ENCODE results near the gene NRDE2. TPM values are rescaled to one million over a fixed set of nuclear protein-coding genes. Genes with fewer than 3 reads are reported as not detected.
"Not testable (repeated sequence)": the region's sequence is repeated elsewhere in the genome, so short reads cannot be mapped to it uniquely, and the experiment has no call there.

The NRDE2 gene
- total RNA-seq, 2 donors from 2014 or later = 13.5 to 16.8 TPM

DNA sequence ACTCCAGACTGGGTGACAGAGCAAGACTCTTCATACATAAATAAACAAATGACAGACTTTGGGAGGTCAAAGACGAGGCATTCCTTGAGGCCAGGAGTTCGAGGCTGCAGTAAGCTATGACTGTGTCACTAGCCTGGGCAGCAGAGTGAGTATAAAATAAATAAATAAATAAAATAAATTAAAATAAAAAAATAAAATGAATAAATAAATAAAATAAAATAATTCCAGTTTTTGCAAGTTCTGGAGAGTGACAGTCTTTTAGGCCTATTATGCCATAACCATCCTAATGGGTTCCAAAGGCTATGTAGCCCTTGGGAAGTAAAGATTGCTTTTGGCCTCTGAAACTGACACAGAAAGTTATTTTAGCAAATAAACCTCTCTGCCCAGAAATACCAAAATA lies 16.5 kb upstream of the NRDE2 start:
- DNase-seq (ENCODE audit: low spot score) = no peak
- intact Hi-C loops (cut with DNase I) = no loop called here

DNA sequence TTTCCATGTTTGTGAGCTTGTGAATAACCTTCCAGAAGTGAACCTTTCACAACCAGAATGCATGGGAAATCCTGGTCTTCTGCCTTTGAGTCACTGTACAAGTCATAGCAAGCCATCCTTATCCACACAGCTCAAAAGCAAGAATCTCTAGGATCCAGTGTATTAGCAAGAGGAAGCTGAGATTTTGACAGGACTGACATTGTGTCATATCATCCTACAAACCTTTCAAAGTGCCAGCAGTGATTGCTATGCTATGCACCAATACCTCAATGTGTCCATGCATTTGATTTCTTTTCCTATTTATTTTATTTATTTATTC lies 13.5 kb upstream of the NRDE2 start:
- intact Hi-C loops (cut with DNase I) = no loop called here
- DNase-seq (ENCODE audit: low spot score) = no peak

DNA sequence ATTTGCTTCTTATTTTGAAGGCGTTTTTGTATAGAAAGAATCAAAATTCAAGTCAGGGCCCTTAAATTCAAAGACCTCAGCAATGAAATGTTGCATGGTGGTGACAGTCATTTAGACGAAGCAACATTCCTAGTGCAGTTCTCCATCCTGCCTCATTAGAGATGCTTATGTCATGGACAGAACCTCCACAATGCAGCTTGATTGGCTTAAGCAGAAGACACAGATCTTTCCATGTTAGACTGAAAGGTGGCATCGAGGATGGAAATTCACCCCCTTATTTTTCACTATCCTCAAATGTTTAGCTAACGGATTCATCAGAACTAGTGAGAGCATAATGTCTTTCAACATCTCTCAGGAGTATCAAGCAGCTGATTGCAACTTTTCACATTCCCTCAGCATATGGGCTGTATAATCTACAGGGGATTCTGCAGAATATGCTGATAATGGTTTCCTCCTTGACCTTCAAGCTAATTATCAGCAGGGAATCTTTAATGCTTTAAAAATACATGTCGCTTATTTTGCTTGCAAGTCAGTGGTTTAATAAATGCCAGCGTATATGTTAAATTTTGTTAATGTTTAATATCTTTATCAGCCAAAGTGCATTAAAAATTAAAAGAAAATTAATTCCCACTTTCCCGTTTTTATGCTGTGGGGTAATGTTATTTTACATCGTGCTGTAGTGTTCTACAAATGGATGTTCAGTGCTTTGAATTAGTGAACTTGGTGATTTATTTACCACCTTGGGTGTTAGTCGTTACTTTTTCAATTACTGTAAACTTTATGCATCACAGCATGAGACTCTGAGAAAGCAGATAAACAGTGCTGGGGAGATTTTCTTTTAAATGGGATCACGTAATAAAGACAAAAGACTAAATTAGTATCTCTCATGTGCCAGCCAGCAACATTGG lies 12.8 kb upstream of the NRDE2 start:
- no peak for DNase-seq (ENCODE audit: low spot score)
- intact Hi-C loops (cut with DNase I) = no loop called here

DNA sequence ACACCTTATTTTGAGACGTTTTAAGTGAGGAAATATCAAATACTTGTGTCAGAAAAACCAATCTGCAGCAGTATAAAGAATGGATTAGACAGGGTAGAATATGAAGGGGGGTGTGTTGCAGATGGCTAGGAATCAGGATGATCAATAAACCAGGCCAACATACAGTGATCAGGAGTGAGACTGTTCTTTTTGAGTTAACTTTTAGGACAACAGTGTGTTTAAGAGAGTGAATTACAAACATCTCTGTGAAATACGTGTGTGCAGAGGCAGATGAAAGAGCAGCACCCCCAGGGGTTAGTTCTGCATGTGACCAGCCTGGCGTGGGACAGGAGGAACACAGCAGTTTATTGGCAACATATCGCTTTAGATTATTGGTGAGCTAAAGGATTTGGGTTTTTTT lies 10.6 kb upstream of the NRDE2 start:
- intact Hi-C loops (cut with DNase I) = no loop called here
- no peak for DNase-seq (ENCODE audit: low spot score)

DNA sequence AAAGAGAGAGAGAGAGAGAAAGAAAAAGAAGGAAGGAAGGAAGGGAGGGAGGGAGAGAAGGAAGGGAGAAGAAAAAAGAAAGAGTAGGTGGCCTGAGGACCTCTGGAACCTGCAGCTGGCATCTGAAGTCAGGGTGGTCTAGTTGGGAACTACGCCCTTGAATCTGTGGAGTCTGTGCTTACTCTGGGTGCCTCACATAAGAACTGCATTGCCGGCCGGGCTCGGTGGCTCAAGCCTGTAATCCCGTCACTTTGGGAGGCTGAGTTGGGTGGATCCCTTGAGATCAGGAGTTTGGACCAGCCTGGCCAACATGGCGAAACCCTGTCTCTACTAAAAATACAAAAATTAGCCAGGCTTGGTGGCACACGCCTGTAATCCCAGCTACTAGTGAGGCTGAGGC lies 10.0 kb upstream of the NRDE2 start:
- DNase-seq (ENCODE audit: low spot score) = no peak
- intact Hi-C loops (cut with DNase I) = no loop called here

DNA sequence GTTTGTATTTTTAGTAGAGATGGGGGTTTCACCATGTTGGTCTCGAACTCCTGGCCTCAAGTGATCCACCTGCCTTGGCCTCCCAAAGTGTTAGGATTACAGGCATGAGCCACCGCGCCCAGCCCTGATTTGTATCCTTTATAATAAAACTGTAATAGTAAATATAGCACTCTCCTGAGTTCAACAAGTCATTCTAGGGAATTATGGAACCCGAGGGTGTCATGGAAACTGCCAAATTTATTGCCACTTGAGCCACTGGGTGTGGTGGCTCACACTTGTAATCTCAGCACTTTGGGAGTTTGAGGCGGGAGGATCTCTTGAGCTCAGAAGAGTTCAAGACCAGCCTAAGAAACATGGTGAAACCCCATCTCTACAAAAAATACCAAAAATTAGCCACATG lies 9.5 kb upstream of the NRDE2 start:
- intact Hi-C loops (cut with DNase I); DNase-seq (ENCODE audit: low spot score): not testable (repeated sequence)

DNA sequence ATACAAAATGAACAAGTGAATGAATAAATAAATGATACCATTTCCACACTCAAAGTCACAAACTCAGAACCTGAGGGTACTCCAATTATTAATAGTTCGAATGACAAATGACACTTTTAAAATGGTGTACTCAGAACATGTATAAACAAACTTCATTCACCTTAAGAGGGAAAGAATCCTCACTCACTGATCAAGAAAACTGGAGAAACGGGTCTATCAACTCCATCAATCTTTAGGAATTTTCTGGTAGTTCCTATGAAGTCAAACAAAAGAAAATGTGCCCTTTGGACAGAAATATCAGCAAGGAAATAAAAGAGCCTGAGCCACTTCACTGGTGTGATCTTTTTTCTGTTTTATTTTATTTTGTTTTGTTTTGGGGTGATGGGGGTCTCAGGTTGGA lies 5.2 kb upstream of the NRDE2 start:
- intact Hi-C loops (cut with DNase I) = no loop called here
- DNase-seq (ENCODE audit: low spot score) = no peak

DNA sequence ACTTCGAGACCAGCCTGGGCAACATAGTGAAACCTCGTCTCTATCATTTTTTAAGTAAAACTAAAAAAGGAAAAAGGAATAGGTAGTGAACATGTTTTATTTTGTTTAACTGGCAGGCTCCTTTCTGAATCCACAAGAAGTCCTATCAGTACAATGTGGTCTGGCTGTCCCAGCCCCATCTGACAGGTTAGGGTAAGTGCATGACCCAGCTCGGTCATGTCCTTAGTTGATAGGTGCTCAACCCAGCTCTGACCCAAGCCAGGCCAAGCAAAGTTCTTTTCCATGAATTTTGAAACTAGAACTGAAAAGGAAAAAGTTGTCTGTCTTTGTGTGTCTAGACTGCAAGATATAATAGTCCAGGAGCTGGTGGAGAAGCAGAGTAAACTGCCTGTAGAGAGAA lies 4.7 kb upstream of the NRDE2 start:
- intact Hi-C loops (cut with DNase I) = no loop called here
- no peak for DNase-seq (ENCODE audit: low spot score)

DNA sequence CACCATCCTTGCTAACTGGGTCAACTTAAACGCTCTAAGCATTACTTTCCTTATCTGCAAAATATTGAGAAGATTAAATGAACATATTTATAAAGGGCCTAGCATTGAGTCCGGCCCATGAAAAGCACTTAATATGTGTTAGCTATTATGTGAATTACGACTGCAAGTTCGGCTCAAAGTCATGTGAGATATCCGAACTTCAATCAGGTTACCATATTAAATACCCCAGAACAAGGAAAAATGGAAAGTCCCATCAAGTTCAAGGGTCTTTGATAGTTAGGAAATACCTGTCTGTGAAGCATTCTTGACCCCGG lies 487 bp upstream of the NRDE2 start:
- intact Hi-C loops (cut with DNase I) = no loop called here
- DNase-seq (ENCODE audit: low spot score) = no peak

DNA sequence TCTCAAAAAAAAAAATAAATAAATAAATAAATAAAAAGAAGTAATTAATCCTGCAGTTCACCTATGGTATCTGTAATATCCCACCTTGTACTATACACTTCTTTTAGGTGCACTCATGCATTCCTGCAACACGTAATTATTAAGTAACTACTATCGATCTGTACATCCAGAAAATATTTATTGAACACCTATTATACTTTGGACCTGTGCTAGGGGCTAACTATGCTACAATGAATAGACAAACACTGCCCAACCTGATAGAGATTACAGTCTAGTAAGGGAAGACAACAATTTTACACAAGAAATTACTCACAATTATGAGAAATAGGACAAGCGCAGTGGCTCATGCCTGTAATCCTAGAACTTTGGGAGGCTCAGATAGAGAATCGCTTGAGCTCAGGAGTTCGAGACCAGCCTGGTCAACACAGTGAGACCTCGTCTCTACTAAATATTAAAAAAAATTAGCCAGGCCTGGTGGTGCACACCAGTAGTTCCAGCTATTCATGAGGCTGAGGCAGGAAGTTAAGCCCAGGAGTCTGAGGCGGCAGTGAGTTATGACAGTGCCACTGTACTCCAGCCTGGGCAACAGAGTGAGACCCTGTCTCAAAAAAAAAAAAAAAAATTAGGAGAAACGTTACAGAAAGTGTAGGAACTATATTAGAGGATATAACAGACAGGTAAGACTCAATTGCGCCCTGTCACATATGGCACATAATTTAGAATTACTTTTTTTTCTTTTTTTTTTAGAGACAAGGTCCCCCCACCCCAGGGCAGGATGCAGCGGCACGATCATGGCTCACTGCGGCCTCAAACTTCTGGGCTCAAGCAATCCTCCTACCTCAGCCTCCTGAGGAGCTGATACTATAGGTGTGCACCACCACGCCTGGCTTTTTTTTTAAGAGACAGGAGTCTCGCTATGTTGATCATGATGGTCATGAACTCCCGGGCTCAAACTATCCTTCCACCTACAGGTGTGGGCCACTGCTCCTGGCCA lies 1.2 kb downstream of the NRDE2 start:
- intact Hi-C loops (cut with DNase I) = no loop called here
- DNase-seq (ENCODE audit: low spot score) = no peak

DNA sequence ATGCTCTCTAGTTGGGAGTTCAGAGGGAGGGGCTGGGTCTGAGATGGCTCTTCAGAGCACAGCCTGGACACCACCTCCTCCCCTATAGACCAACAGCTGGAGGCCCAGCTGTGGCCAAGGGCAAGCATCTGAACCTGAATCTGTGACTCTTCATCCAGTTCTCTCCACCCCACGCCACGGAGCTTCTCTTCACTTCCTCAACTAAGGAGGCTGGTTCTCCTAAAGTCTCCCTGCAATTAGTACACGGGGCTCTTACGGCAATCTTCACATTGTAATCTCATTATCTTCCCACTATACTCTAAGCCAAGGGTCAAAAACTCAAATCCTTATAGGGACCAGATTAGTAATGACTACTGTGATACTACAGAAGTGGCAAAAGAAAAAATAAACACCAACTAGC lies 9.8 kb downstream of the NRDE2 start:
- intact Hi-C loops (cut with DNase I) = no loop called here
- DNase-seq (ENCODE audit: low spot score) = no peak

DNA sequence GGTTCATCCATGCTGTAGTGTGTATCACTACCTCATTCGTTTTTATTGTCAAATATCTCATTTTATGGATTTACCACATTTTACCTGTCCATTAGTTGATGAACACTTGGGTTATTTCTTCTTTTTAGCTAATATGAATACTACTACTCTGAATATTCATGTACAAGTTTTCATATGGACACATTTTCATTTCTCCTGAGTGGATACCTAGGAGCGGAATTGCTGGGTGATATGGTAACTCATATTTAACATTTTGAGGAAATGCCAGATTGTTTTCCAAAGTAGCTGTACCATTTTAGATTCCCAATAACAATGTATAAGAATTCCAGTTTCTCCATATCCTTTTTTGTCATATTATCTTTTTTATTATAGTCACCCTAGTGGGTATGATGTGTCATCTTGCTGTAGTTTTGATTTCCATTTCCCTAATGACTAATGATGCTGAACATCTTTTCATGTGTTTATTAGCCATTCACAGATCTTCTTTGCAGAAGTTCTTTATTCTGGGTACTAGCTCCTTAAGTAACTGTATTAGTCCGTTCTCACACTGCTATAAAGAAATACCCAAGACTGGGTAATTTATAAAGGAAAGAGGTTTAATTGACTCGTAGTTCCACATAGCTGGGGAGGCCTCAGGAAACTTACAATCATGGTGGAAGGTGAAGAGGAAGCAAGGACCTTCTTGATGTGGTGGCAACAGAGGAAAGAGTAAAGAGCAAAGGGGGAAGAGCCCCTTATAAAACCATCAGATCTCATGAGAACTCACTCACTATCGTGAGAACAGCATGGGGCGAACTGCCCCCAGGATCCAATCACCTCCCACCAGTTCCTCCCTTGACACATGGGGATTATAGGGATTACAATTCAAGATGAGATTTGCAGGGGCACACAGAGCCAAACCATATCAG lies 11.9 kb downstream of the NRDE2 start:
- no peak for DNase-seq (ENCODE audit: low spot score)
- intact Hi-C loops (cut with DNase I) = no loop called here

DNA sequence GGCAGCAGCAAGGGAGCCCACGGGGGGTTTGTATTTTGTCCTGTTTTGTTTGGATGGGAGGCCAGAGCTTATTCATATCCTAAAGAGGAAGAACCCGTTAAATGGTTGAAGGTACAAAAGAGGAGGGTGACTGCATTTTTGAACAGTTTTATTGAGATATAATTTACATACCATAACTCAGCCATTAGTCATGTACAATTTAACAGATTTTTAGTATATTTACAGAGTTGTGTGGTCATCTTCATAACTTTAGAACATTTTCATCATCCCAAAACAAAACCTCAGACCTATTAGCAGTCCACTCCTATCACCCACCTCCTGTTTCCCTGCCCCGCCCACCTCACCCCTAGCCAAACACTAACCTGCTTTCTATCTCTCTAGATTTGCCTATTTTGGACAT lies 12.6 kb downstream of the NRDE2 start:
- intact Hi-C loops (cut with DNase I) = no loop called here

DNA sequence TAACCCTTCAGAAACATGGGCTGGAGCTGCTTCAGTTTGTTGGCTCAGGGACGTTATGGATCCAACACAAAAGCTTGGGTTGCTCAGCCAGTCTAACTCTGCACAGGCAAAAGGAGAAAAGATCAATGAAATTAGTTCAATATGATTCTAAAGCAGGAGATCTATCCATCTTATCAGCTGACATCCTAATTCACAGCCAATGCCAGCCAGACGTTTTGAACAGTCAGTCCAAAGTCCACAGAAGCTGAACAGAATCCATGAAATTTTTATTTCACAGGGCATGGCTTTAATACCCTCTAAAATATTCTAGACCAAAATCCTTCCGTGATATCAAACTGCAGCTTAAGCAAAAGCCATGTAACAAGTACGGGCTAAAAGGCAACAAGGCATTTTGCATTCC lies 13.7 kb downstream of the NRDE2 start:
- intact Hi-C loops (cut with DNase I) = no loop called here
- DNase-seq (ENCODE audit: low spot score) = no peak

More for the DNA sequence above, 12.6 kb downstream of the NRDE2 start:
- no peak for DNase-seq (ENCODE audit: low spot score)

DNA sequence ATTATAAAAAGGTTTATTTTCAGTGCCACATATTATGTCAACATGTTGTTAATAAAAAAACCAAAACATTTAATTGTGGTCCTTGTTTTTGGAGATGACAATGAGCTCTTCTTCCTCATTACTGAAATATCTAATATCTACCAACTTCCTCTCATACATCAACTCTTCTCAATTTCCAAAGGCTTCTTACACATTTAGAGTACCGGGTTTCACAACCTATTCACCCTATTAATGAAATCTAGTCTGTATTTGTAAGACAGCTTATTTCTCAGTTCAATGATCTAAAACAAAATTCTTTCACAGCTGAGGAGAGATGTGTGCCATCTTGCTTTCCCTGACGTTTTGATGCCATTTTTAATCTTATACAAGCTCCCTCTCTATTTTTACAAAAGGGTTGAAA lies 14.5 kb downstream of the NRDE2 start:
- intact Hi-C loops (cut with DNase I) = no loop called here
- no peak for DNase-seq (ENCODE audit: low spot score)

DNA sequence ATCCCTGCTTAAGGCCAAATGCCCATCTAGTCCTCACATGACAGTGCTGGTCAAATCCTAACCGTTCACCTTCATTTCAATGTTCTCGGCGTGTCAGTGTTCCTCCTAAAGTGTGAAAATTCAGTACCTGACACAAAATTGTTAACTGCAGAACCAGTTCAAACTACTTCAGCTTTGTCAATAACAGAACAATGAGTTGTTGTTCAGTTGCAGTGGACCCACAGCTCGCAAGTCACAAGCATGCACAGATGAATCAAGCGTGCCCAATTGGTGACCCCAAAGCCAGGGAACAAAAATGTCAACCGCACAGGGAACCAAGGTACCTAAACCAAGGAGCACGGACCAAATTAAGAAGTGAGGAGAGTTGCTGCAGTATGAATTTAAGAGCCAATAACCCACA lies 23.2 kb downstream of the NRDE2 start:
- intact Hi-C loops (cut with DNase I) = loop anchor here in 1 of 2 donors (10.0 kb wide), 2 partner anchors 86 to 386 kb away; partner anchors contain the start of gene CALM1
- DNase-seq (ENCODE audit: low spot score) = no peak

DNA sequence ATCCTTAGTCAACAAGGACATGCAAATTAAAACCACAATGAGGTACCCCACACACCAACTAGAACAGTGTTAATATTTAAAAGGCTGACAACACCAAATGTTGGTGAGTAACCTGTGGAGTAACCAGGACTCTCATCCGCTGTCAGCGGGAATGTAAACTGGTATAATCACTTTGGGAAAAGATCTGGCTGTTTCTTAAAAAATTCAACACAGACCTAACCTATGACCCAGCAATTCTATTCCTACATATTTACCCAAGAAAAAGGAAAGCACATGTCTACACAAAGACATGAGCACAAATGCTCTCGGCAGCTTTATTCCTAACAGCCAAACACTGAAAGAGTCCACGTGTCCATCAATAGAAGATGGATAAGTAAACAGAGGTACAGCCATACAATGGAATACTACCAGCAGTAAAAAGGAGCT lies 26.6 kb downstream of the NRDE2 start:
- DNase-seq (ENCODE audit: low spot score) = no peak
- intact Hi-C loops (cut with DNase I) = loop anchor here in 1 of 2 donors (10.0 kb wide), 2 partner anchors 90 to 390 kb away; partner anchors contain the start of gene CALM1

DNA sequence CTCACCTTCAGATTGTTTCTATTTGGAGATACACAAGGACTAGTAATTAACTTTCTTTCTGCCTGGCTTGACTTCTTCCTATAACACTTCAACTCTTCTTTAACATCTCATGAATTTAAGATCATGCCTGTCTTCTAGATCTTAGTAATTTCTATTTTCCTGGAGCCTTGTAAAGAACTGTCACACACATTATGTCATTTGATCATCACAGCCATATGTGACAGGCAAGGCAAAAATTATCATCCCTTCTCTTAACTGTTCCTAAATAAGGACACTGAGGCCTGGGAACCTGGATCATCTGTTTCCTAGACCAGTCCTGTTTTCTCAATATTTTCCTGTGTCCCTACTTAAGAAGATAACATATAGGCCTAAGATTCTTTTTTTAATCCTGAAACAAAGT lies 27.2 kb downstream of the NRDE2 start:
- intact Hi-C loops (cut with DNase I) = loop anchor here in 1 of 2 donors (10.0 kb wide), 2 partner anchors 90 to 390 kb away; partner anchors contain the start of gene CALM1
- no peak for DNase-seq (ENCODE audit: low spot score)

DNA sequence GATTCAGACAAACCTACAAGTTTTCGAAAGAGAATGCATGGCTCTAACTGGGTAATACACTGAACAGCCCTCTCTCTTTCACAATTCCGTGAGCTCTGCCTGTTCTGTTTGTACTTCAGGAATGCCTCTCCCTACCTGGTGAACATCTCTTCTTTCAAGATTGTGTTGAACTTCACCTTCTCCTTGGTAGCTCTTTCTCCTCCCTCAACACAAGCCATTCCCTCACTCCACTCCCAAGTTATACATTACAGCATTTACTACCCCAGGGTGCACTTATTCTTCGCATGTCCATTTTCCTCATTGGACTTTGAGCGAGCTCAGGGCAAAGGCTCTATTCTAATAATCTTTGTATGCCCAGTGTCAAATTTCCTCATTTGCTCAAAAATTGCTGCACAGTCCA lies 28.3 kb downstream of the NRDE2 start:
- intact Hi-C loops (cut with DNase I) = loop anchor here in 1 of 2 donors (10.0 kb wide), 2 partner anchors 91 to 391 kb away; partner anchors contain the start of gene CALM1
- DNase-seq (ENCODE audit: low spot score) = no peak
